Measurements from ENCODE around the gene TFEB.
A peak's percentile ranks its signal among the peaks of the same experiment; 100 is the strongest.

Gene TFEB

GRCh38 chr6:41704656-41705310, 30.6 kb downstream of the TFEB start:
- DNase-seq = no peak

GRCh38 chr6:41704028-41704427, 31.4 kb downstream of the TFEB start:
- DNase-seq = no peak

- DNase-seq = no peak
Observed at GRCh38 chr6:41702771-41703494, 32.5 kb downstream of the TFEB start.

GRCh38 chr6:41702089-41702745, 33.2 kb downstream of the TFEB start:
- no peak for DNase-seq

GRCh38 chr6:41700463-41701347, 34.7 kb downstream of the TFEB start:
- no peak for DNase-seq

GRCh38 chr6:41699063-41699462, 36.3 kb downstream of the TFEB start:
- no peak for DNase-seq

GRCh38 chr6:41697861-41698781, 37.3 kb downstream of the TFEB start:
- no peak for DNase-seq

GRCh38 chr6:41696788-41697187, 38.6 kb downstream of the TFEB start:
- no peak for DNase-seq

- DNase-seq = no peak
Observed at GRCh38 chr6:41695825-41696224, 39.6 kb downstream of the TFEB start.

GRCh38 chr6:41694815-41695526, 40.4 kb downstream of the TFEB start:
- DNase-seq = peak; percentile 62

GRCh38 chr6:41693281-41694240, 41.8 kb downstream of the TFEB start:
- no peak for DNase-seq

- DNase-seq = no peak
Observed at GRCh38 chr6:41692730-41693129, 42.7 kb downstream of the TFEB start.

- DNase-seq = no peak
Observed at GRCh38 chr6:41692080-41692675, 43.2 kb downstream of the TFEB start.

- DNase-seq = no peak
Observed at GRCh38 chr6:41691426-41692079, 43.9 kb downstream of the TFEB start.

- no peak for DNase-seq
Observed at GRCh38 chr6:41690541-41691330, 44.7 kb downstream of the TFEB start.

- no peak for DNase-seq
Observed at GRCh38 chr6:41689171-41690008, 46.0 kb downstream of the TFEB start.

- DNase-seq = no peak
Observed at GRCh38 chr6:41688256-41688965, 47.0 kb downstream of the TFEB start.

Measured in NCI-H510A (cell line).